Smooth muscle cell (in vitro differentiated cells): ENCODE data around the gene HEATR5A. TPM values are rescaled to one million over a fixed set of nuclear protein-coding genes. Genes with fewer than 3 reads are reported as not detected.
A peak's percentile ranks its signal among the peaks of the same experiment; 100 is the strongest.

Experiments used
- DNase-seq: peaks from one replicate; lab custom pipeline; 2025; ENCODE audit not compliant: unreplicated experiment; lab: John Stamatoyannopoulos, UW
- H2AFZ ChIP-seq: fragments of 200-600 bp; sonication (generic); 2 replicates; pipeline ENCODE4 v1.6.0; 2016; ENCODE audit warnings: antibody characterized with exemption, low read depth, mild to moderate bottlenecking
- H3F3A ChIP-seq: fragments of 200-600 bp; sonication (generic); 2 replicates; pipeline ENCODE4 v1.6.0; 2017; ENCODE audit warnings: antibody characterized with exemption, low read depth
- H3K27ac ChIP-seq: fragments of 200-600 bp; sonication (generic); 2 replicates; pipeline ENCODE4 v1.5.1; 2016; ENCODE audit warnings: low read depth, mild to moderate bottlenecking
- H3K27me3 ChIP-seq: fragments of 200-600 bp; sonication (generic); 2 replicates; pipeline ENCODE4 v1.6.1; 2016; ENCODE audit warnings: low read depth, mild to moderate bottlenecking
- H3K36me3 ChIP-seq: fragments of 200-600 bp; sonication (generic); 2 replicates; pipeline ENCODE4 v1.5.1; 2016; ENCODE audit warnings: low read depth
- H3K4me1 ChIP-seq: fragments of 200-600 bp; sonication (generic); 2 replicates; pipeline ENCODE4 v1.5.1; 2016; ENCODE audit warnings: low read depth
- H3K4me2 ChIP-seq: fragments of 200-600 bp; sonication (generic); 2 replicates; pipeline ENCODE4 v1.6.0; 2016; ENCODE audit warnings: mild to moderate bottlenecking
- H3K4me3 ChIP-seq: fragments of 200-600 bp; sonication (generic); 2 replicates; pipeline ENCODE4 v1.5.1; 2016; ENCODE audit warnings: mild to moderate bottlenecking
- H3K79me2 ChIP-seq: fragments of 200-600 bp; sonication (generic); 2 replicates; pipeline ENCODE4 v1.6.0; 2016; ENCODE audit warnings: low read depth, mild to moderate bottlenecking
- H3K9ac ChIP-seq: fragments of 200-600 bp; sonication (generic); 2 replicates; pipeline ENCODE4 v1.6.0; 2016; ENCODE audit warnings: low read depth
- H3K9me3 ChIP-seq: fragments of 200-600 bp; sonication (generic); replicated peaks from 2 replicates; pipeline ENCODE4 v1.5.1; 2016; ENCODE audit warnings: low read depth
- H4K20me1 ChIP-seq: fragments of 200-600 bp; sonication (generic); 2 replicates; pipeline ENCODE4 v1.6.0; 2016; ENCODE audit warnings: low read depth
- WGBS: methylation state at CpG from one replicate; pipeline ENCODE4 v1.1.7; 2016; ENCODE audit warnings: low lambda C conversion rate; 5-methylcytosine and 5-hydroxymethylcytosine counted together
- polyA plus RNA-seq: library from polyadenylated mRNA; unstranded; fragments of >200 nt; fragmentation: Nextera tagmentation; extraction: Ambion mirVana; gene quantifications from 2 replicates; pipeline ENCODE4 v1.2.1, GENCODE V29; 2016
- total RNA-seq: library from RNA; depleted of rRNA; stranded (reverse); fragments of >200 nt; gene quantifications from 2 replicates; pipeline ENCODE4 v1.2.3, GENCODE V29; 2014
- TF ChIP-seq, protein P1 (sequence below): fragments of 200-600 bp; sonication (generic); IDR thresholded peaks from 2 replicates; pipeline ENCODE4 v1.5.1; 2017; ENCODE audit warnings: borderline replicate concordance, mild to moderate bottlenecking, antibody characterized with exemption; ENCODE audit not compliant: insufficient read depth, poor library complexity, severe bottlenecking

The HEATR5A gene
- total and polyA plus RNA-seq, 2 experiments from 2014 or later, result 28.5 to 49.8 TPM

DNA sequence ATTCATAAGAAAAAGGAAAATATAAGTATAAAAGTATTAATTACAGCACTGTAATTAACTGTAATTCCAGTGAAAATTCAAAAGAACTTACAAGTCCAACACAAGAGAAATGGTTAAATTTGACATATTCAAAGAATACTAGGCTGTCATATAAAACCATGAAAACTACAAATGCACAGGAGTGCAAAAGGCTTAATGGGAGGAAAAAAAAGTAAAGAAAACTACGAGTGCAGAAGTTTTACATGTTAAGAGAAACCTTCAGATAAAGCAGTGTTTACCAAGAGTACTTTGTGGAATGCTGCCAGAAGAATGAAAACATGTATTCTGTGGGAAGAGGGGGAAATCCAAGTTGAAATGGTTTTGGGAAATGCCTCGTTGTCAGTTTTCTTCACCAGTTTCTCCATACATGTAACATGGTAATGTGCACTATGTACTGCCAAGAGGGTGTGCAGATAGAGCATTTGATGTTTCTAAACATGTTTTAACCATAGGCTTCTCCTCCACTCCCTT, 9.1 kb downstream of the HEATR5A start:
- Histone ChIP-seq H3K4me1 (peaks cover 11% of the 10 kb centered on the region), H3K4me3 (peak overlapping the region; percentile 1), H3K4me2 (peak overlapping the region; percentile 66), H2AFZ (no peak overlapping the region), H3K9me3 (no peaks in the 10 kb centered on the region), H3K9ac (no peak overlapping the region), H3K27ac (peak overlapping the region; percentile 29), H3K27me3 (no peaks in the 10 kb centered on the region), H3K36me3 (no peaks in the 10 kb centered on the region), H3F3A (peaks cover 4% of the 10 kb centered on the region), H4K20me1 (peaks cover 66% of the 10 kb centered on the region), H3K79me2 (peaks cover 91% of the 10 kb centered on the region)
- WGBS, result 32% methylated on average over 2 of the region's 2 CpGs
- TF ChIP-seq, protein P1, sequence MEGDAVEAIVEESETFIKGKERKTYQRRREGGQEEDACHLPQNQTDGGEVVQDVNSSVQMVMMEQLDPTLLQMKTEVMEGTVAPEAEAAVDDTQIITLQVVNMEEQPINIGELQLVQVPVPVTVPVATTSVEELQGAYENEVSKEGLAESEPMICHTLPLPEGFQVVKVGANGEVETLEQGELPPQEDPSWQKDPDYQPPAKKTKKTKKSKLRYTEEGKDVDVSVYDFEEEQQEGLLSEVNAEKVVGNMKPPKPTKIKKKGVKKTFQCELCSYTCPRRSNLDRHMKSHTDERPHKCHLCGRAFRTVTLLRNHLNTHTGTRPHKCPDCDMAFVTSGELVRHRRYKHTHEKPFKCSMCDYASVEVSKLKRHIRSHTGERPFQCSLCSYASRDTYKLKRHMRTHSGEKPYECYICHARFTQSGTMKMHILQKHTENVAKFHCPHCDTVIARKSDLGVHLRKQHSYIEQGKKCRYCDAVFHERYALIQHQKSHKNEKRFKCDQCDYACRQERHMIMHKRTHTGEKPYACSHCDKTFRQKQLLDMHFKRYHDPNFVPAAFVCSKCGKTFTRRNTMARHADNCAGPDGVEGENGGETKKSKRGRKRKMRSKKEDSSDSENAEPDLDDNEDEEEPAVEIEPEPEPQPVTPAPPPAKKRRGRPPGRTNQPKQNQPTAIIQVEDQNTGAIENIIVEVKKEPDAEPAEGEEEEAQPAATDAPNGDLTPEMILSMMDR, result no peak
- no peak for DNase-seq

DNA sequence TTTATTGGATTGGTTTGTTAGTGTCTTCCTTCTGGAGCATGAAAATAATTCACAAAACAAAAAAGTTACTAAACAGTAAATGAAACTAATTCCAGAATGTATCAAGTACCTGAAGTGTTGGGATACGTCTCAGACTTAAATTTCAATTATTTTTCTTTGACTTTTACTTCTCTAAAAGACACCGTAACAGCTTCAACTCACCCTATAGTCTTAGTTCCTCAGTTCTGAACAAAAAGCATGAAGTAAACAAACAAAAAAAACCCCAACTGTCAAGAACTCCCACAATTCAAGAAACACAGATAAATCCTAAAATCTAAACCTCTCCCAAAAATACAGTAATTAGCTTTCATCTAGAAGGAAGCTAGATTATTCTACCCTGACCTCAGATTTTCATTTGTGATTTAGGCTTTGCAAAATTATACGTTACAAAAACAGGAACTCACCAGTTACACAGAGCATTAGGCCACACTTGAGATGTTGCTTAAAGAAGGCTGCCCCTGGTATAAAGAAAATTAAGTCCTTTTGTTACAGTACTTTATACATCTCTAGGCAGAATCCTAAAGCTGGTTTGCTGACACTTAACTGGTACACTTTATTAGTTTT, 10.2 kb downstream of the HEATR5A start:
- Histone ChIP-seq H3K27me3 (no peaks in the 10 kb centered on the region), H3K27ac (no peak overlapping the region), H3K4me3 (no peak overlapping the region), H3K4me2 (no peak overlapping the region), H3K4me1 (peaks cover 11% of the 10 kb centered on the region), H3K9me3 (no peaks in the 10 kb centered on the region), H3K9ac (no peak overlapping the region), H2AFZ (no peak overlapping the region), H3K36me3 (no peaks in the 10 kb centered on the region), H3K79me2 (peaks cover 91% of the 10 kb centered on the region), H3F3A (peaks cover 4% of the 10 kb centered on the region), H4K20me1 (peaks cover 67% of the 10 kb centered on the region)
- no peak for DNase-seq
- TF ChIP-seq, protein P1, result no peak
- WGBS, result 89% methylated on average over 3 of the region's 3 CpGs

DNA sequence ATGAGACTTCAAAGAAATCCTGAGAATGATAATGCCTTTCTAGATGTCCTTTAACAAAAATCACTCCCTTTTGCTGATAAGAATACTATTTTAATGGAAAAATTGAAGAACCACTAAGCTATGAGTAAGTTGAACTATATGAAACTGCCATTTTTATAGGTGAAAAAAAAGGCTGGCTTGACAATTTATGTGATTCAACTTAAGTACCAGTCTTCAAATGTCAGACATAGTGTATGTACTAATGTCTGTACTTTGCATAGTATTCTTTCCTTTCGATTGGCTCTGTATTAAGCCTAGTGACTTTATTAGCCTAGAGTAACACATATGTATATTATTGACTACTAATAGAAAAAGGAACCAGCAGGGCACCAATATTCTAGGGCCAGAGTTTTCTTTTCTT, 11.9 kb downstream of the HEATR5A start:
- Histone ChIP-seq H3K36me3 (no peaks in the 10 kb centered on the region), H3K4me1 (peaks cover 11% of the 10 kb centered on the region), H3K79me2 (peaks cover 87% of the 10 kb centered on the region), H3F3A (peaks cover under 1% of the 10 kb centered on the region), H3K27me3 (no peaks in the 10 kb centered on the region), H3K4me2 (no peak overlapping the region), H3K4me3 (no peak overlapping the region), H2AFZ (no peak overlapping the region), H3K9ac (no peak overlapping the region), H4K20me1 (peaks cover 68% of the 10 kb centered on the region), H3K9me3 (no peaks in the 10 kb centered on the region), H3K27ac (no peak overlapping the region)
- TF ChIP-seq, protein P1, result no peak
- DNase-seq, result no peak
- WGBS, result 100% methylated on average over 1 of the region's 1 CpG
